H1 (cell line): ENCODE measurements around the gene PCGF3. TPM values are rescaled to one million over a fixed set of nuclear protein-coding genes. Genes with fewer than 3 reads are reported as not detected.

ENCODE experiments used
- CTCF ChIA-PET: fragments of 300-600 bp; sonication (Branson Sonifier 250); formaldehyde crosslinking; loops from one replicate; lab custom pipeline; 2021; ENCODE audit not compliant: partially characterized antibody; lab: Charles Lee
- POLR2A ChIA-PET: fragments of 300-600 bp; sonication (Branson Sonifier 250); formaldehyde crosslinking; loops from one replicate; lab custom pipeline; 2021; ENCODE audit warnings: inconsistent platforms; ENCODE audit not compliant: partially characterized antibody; lab: Charles Lee
- DNase-seq, 2 experiments: peaks; one replicate each; pipeline versions ENCODE4 v3.0.0 to v3.0.0-alpha.2; 2010 to 2022; ENCODE audit warnings: low spot score in 2 of 2, low read depth in 1 of 2, mixed read lengths in 1 of 2
- FAIRE-seq: peaks from 2 replicates; lab custom pipeline; 2011; peaks lifted over from hg19 to GRCh38; lab: Jason Lieb, UNC
- H2AFZ ChIP-seq: 2 replicates; pipeline ENCODE4 v1.8.1; 2012; ENCODE audit warnings: low read length, inconsistent platforms
- H2AK5ac ChIP-seq: 2 replicates; pipeline ENCODE4 v1.6.1; 2013; ENCODE audit warnings: low read depth, low read length
- H2BK120ac ChIP-seq: replicated peaks from 2 replicates; pipeline ENCODE3; 2013; ENCODE audit warnings: low read depth, low read length, inconsistent platforms
- H2BK12ac ChIP-seq: 2 replicates; pipeline ENCODE4 v1.6.1; 2013; ENCODE audit warnings: low read depth, low read length
- H2BK15ac ChIP-seq: 2 replicates; pipeline ENCODE4 v1.6.1; 2013; ENCODE audit warnings: low read length
- H2BK20ac ChIP-seq: 2 replicates; pipeline ENCODE4 v1.6.1; 2013; ENCODE audit warnings: low read length
- H2BK5ac ChIP-seq: 2 replicates; pipeline ENCODE4 v1.6.1; 2013; ENCODE audit warnings: low read depth, low read length
- H3K14ac ChIP-seq: 2 replicates; pipeline ENCODE4 v1.6.1; 2013; ENCODE audit warnings: inconsistent platforms; ENCODE audit not compliant: insufficient read length
- H3K18ac ChIP-seq: 2 replicates; pipeline ENCODE4 v1.6.1; 2013; ENCODE audit warnings: low read length; ENCODE audit errors: extremely low read depth
- H3K23ac ChIP-seq: 2 replicates; pipeline ENCODE4 v1.6.1; 2013; ENCODE audit warnings: inconsistent platforms; ENCODE audit not compliant: insufficient read length
- H3K23me2 ChIP-seq: 2 replicates; pipeline ENCODE4 v1.6.1; 2013; ENCODE audit warnings: low read depth, low read length
- H3K27ac ChIP-seq: 2 replicates; pipeline ENCODE4 v1.6.1; 2011; ENCODE audit warnings: low read depth, low read length, inconsistent platforms
- H3K27me3 ChIP-seq, 4 experiments: replicated peaks in 1 of 4; 1 replicate in 1 of 4; 2 replicates in 3 of 4; pipeline versions ENCODE4 v1.6.1 to v1.8.1; 2011 to 2013; ENCODE audit warnings: low read length in 3 of 4, mild to moderate bottlenecking in 3 of 4, inconsistent platforms in 2 of 4, mixed read lengths in 2 of 4, moderate library complexity in 1 of 4; ENCODE audit not compliant: control insufficient read depth in 3 of 4, insufficient read depth in 3 of 4; ENCODE audit errors: extremely low read depth in 1 of 4
- H3K36me3 ChIP-seq, 4 experiments: 2 replicates each; pipeline versions ENCODE4 v1.6.1 to v1.8.1; 2011 to 2013; ENCODE audit warnings: mild to moderate bottlenecking in 4 of 4, low read length in 3 of 4, moderate library complexity in 2 of 4, control low read depth in 1 of 4, inconsistent platforms in 1 of 4; ENCODE audit not compliant: insufficient read depth in 4 of 4, control insufficient read depth in 2 of 4
- H3K4ac ChIP-seq: replicated peaks from 2 replicates; pipeline ENCODE3; 2013; ENCODE audit warnings: low read length, low read depth, mixed read lengths, inconsistent platforms; ENCODE audit not compliant: insufficient read length
- H3K4me1 ChIP-seq, 4 experiments: replicated peaks in 1 of 4; 1 replicate in 1 of 4; 2 replicates in 3 of 4; pipeline versions ENCODE4 v1.6.1 to v1.8.1; 2011 to 2013; ENCODE audit warnings: low read length in 3 of 4, inconsistent platforms in 2 of 4, mixed read lengths in 1 of 4; ENCODE audit not compliant: insufficient read depth in 4 of 4, control insufficient read depth in 3 of 4
- H3K4me2 ChIP-seq, 2 experiments: 2 replicates each; pipeline versions ENCODE4 v1.6.1 to v1.8.1; 2011 to 2013; ENCODE audit warnings: low read depth in 2 of 2, low read length in 2 of 2, control low read depth in 1 of 2, inconsistent platforms in 1 of 2, mild to moderate bottlenecking in 1 of 2; ENCODE audit not compliant: insufficient read depth in 1 of 2
- H3K4me3 ChIP-seq, 4 experiments: fragments of 200-600, 300-600 bp in 1 of 4; sonication (generic), shearing (Covaris generic), sonication (Bioruptor Twin) in 1 of 4; 2 replicates each; pipeline versions ENCODE4 v1.5.1 to v1.8.1; 2011 to 2016; ENCODE audit warnings: low read length in 4 of 4, low read depth in 3 of 4, control low read depth in 2 of 4, inconsistent platforms in 2 of 4, mild to moderate bottlenecking in 2 of 4, mixed read lengths in 1 of 4, moderate library complexity in 1 of 4; ENCODE audit not compliant: insufficient read depth in 2 of 4; ENCODE audit errors: extremely low read depth in 1 of 4
- H3K56ac ChIP-seq: replicated peaks from 2 replicates; pipeline ENCODE3; 2013; ENCODE audit warnings: low read depth, mild to moderate bottlenecking, mixed read lengths, low read length, inconsistent platforms; ENCODE audit not compliant: insufficient read length
- H3K79me1 ChIP-seq: 2 replicates; pipeline ENCODE4 v1.6.1; 2013; ENCODE audit warnings: low read depth, low read length, control low read depth
- H3K79me2 ChIP-seq, 2 experiments: 2 replicates each; pipeline versions ENCODE4 v1.6.1 to v1.8.1; 2012 to 2013; ENCODE audit warnings: low read length in 2 of 2, mild to moderate bottlenecking in 2 of 2, inconsistent platforms in 1 of 2; ENCODE audit not compliant: insufficient read depth in 2 of 2, control insufficient read depth in 1 of 2
- H3K9ac ChIP-seq, 4 experiments: replicated peaks in 1 of 4; 1 replicate in 1 of 4; 2 replicates in 3 of 4; pipeline versions ENCODE4 v1.6.1 to v1.8.1; 2011 to 2013; ENCODE audit warnings: low read depth in 3 of 4, low read length in 3 of 4, control low read depth in 2 of 4, mild to moderate bottlenecking in 2 of 4, moderate library complexity in 2 of 4, inconsistent platforms in 1 of 4; ENCODE audit errors: extremely low read depth in 1 of 4
- H3K9me3 ChIP-seq, 2 experiments: 2 replicates each; pipeline versions ENCODE4 v1.6.1 to v1.8.1; 2012 to 2013; ENCODE audit warnings: mild to moderate bottlenecking in 2 of 2, moderate library complexity in 2 of 2, control low read depth in 1 of 2, inconsistent platforms in 1 of 2, low read depth in 1 of 2, low read length in 1 of 2, mixed read lengths in 1 of 2; ENCODE audit not compliant: insufficient read depth in 2 of 2
- H4K20me1 ChIP-seq, 2 experiments: replicated peaks in 1 of 2; 2 replicates each; pipeline versions ENCODE3 to v1.8.1; 2011 to 2013; ENCODE audit warnings: inconsistent platforms in 2 of 2, low read length in 2 of 2, mild to moderate bottlenecking in 1 of 2; ENCODE audit not compliant: insufficient read depth in 2 of 2, control insufficient read depth in 1 of 2
- H4K5ac ChIP-seq: 2 replicates; pipeline ENCODE4 v1.6.1; 2013; ENCODE audit warnings: low read length, low read depth, mixed read lengths, inconsistent platforms; ENCODE audit not compliant: insufficient read length
- H4K8ac ChIP-seq: 2 replicates; pipeline ENCODE4 v1.8.0; 2013; ENCODE audit warnings: mild to moderate bottlenecking, moderate library complexity, low read length, inconsistent platforms; ENCODE audit not compliant: insufficient read depth; ENCODE audit errors: extremely low read depth
- H4K91ac ChIP-seq: replicated peaks from 2 replicates; pipeline ENCODE3; 2013; ENCODE audit warnings: low read length, mixed read lengths, inconsistent platforms; ENCODE audit not compliant: insufficient read length
- HDAC6 ChIP-seq: IDR thresholded peaks from one replicate; pipeline ENCODE4 v1.7.1; 2012; ENCODE audit warnings: low read depth, mild to moderate bottlenecking, inconsistent platforms, low read length, moderate library complexity
- POLR2AphosphoS5 ChIP-seq: IDR thresholded peaks from 2 replicates; pipeline ENCODE4 v1.6.1; 2011; ENCODE audit warnings: low read depth, low read length
- TAF7 ChIP-seq: optimal IDR thresholded peaks from 2 replicates; pipeline ENCODE3; 2011; ENCODE audit warnings: low read depth, mild to moderate bottlenecking, inconsistent platforms, low read length, moderate library complexity, borderline replicate concordance
- WGBS, 2 experiments: shearing (Covaris generic) in 1 of 2; methylation state at CpG; one replicate each; pipeline versions ENCODE4 v1.1.6 to v1.1.7; 2013 to 2015; ENCODE audit warnings: low lambda C conversion rate in 2 of 2, mixed read lengths in 2 of 2, inconsistent platforms in 1 of 2, low coverage in 1 of 2, missing lambda C conversion rate in 1 of 2; ENCODE audit not compliant: insufficient replicate concordance in 2 of 2, insufficient coverage in 1 of 2, insufficient read length in 1 of 2; ENCODE audit errors: extremely low coverage in 1 of 2, missing lambda C conversion rate in 1 of 2; 5-methylcytosine and 5-hydroxymethylcytosine counted together
- polyA plus RNA-seq, 7 experiments: library from polyadenylated mRNA; depleted of rRNA in 3 of 7; stranded (reverse) in 5 of 7; unstranded in 2 of 7; fragments of >200 nt in 5 of 7; fragments of 200-250 nt in 2 of 7; gene quantifications; 1 replicate in 5 of 7; 2 replicates in 1 of 7; 4 replicates in 1 of 7; pipeline versions ENCODE4 v1.2.1 to v1.2.3, GENCODE V29; 2011 to 2013; ENCODE audit warnings: missing spikeins in 2 of 7, mixed read lengths in 2 of 7
- total RNA-seq: library from RNA; stranded (reverse); fragmentation: NEBNext Ultra II Directional; extraction: Animal tissue kit (Norgen Biotek cat#: 25700); gene quantifications from 2 replicates; pipeline ENCODE4 v1.2.1, GENCODE V29; 2021

PCGF3 gene
- total and polyA plus RNA-seq, 2 of the 8 experiments (the other 6 are each of a cell fraction or from before 2014, with no cell fraction given), result 52.7 to 52.9 TPM

GRCh38 chr4:766559-767283, 61.1 kb downstream of the PCGF3 start:
- Histone ChIP-seq H4K5ac (no peak overlapping the region), H3K9ac (peak overlapping the region in 1 of 4 experiments; percentile 4; a peak in 1 of 7 replicates), H3K4me2 (no peak overlapping the region), H4K8ac (no peak overlapping the region), H3K9me3 (peaks cover 6 to 11% of the 10 kb centered on the region in 2 experiments; a peak in 2 of 4 replicates), H3K79me2 (peaks cover 0 to 17% of the 10 kb centered on the region in 2 experiments; a peak in 3 of 4 replicates), H2AK5ac (no peak overlapping the region), H2AFZ (no peak overlapping the region), H3K27ac (no peak overlapping the region), H4K20me1 (peaks cover 11 to 28% of the 10 kb centered on the region in 2 experiments), H3K4me1 (no peaks in the 10 kb centered on the region), H3K56ac (no peak overlapping the region), H2BK12ac (no peak overlapping the region), H2BK120ac (no peak overlapping the region), H3K18ac (no peak overlapping the region), H2BK15ac (no peak overlapping the region), H3K27me3 (no peaks in the 10 kb centered on the region), H3K4me3 (no peak overlapping the region), H3K4ac (no peak overlapping the region), H3K36me3 (peaks cover 6 to 40% (median 25%) of the 10 kb centered on the region in 4 experiments; a peak in 7 of 8 replicates), H3K23me2 (no peaks in the 10 kb centered on the region), H2BK20ac (no peak overlapping the region), H3K79me1 (peaks cover 6% of the 10 kb centered on the region; the same call in 1 of the 2 replicates), H2BK5ac (peak overlapping the region; percentile 35; the same call in 1 of the 2 replicates), H3K23ac (no peak overlapping the region), H4K91ac (no peak overlapping the region), H3K14ac (no peak overlapping the region)
- CTCF ChIA-PET, result interaction anchor here (0.6 to 1.3 kb wide), 7 partner anchors 13 to 165 kb away, joined by 3 to 5 read pairs (median 3); no protein-coding TSS in a partner anchor
- WGBS, 2 experiments, result 81% methylated on average over 21 of the region's 21 CpGs; no CpG with 5 or more reads in 1 of the 2 experiments
- peak; percentile 40 for TF ChIP-seq TAF7
- TF ChIP-seq HDAC6, result no peak
- TF ChIP-seq POLR2AphosphoS5, result peak; percentile 47
- POLR2A ChIA-PET, result interaction anchor here (0.5 to 2.8 kb wide), 10 partner anchors 9 to 268 kb away, joined by 3 to 13 read pairs (median 4); no protein-coding TSS in a partner anchor
- DNase-seq, result no peak
- FAIRE-seq, result no peak
